NCI-H146 treated with DMSO at 0.1 percent for 48 hours (cell line): Measurements from ENCODE around the gene AUTS2.
A peak's percentile ranks its signal among the peaks of the same experiment; 100 is the strongest.

Experiments used
- DNase-seq: peaks from one replicate; lab custom pipeline; 2025; ENCODE audit not compliant: unreplicated experiment; lab: John Stamatoyannopoulos, UW

Gene AUTS2

DNA sequence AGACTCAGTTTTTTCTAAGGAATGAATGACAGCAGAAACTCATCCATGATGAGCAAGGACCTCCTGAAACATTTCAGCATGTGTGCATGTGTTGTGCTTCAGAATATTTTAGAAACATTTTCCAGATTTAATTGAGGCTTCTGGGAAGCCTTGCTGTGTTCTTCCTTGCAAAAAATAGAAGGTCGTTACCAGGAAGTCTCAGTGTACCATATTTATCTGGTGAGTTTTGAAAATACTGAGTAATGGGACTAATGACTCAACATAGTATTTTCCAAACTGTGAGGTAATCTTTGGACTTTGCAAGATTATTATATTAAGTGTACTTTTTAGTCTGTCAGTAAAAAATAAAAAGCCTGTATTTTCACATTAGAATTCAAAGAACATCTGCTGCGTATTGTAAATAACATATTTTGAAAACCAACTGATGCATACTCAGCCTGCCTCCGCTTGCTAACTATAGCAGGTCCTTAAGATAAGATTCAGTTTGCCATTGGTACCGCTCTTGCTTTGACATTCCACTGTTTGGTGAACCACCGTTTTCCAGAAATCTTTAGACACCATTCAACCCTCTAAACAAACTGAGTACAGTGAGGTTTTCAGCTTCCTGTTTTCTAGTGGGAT lies 794.1 kb downstream of the AUTS2 start:
- no peak for DNase-seq

DNA sequence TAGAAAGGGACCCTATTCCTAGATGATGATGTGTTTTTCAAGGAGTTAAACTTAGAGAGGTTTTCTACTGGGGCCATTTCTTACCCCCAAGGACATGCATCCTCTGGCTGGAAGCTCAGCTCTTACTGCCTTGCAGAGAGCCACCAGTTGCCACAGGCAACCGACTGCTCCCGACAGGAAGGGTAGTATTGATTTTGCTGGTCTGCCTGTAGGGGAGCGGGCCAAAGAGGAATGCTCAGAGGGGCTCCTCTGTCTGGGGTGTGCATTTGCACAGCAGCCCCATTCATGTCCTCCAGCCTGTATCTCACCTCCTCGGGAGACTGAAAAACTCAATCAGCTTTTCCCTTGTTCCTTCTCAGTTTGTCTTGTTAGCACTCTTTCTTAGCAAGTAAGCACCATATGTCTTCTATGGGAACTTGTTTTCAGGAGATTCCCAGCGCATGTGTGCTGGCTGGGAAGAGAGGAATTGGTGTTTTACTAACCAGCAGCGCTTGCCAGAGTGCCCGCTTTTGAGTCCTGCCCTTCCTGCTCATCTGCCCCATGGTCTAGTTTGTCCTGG lies 794.7 kb downstream of the AUTS2 start:
- peak; percentile 73 for DNase-seq

DNA sequence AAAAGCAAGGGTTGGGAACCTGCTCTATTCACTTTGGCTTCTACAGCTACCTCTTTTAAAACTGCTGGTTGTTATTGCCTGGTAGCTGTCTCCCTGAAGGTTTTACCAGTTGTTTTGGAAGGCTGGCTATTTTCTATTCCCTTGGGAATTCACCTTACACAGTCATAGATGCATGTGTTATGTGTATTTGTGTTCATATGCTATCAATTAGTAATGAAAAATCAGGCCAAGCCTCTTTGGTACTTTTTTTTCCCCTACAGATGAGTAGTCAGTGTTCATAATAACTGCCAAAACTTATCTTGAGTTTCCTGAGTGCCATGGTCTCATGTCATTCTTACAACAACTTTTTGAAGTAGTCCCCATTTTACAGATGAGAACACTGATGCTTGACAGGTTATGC lies 795.7 kb downstream of the AUTS2 start:
- no peak for DNase-seq

DNA sequence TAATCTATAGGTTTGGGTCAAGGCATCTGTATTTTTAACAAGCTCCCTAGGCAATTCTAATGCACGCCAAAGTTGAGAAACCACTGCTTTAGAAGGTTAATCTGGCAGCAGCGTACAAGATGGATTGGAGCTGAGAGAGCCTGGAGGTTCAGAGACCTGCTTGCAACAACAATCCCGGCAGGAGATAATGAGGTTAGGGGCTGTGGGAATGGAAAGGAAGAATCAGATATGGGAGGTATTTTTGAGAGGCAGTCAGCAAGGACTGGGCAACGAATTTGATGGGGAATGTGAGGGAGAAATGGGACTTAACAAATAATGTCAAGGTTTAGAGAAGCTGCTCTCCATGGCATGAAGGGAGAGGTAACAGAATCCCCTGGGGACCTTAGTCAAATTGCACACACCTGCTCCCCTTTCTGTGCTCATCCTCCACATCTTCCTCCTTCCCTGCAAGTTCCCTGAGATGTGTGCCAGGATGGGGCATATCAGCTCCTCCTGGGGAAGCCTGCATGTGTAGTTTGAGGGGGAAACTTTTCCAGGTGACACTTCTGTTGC lies 802.6 kb downstream of the AUTS2 start:
- no peak for DNase-seq

DNA sequence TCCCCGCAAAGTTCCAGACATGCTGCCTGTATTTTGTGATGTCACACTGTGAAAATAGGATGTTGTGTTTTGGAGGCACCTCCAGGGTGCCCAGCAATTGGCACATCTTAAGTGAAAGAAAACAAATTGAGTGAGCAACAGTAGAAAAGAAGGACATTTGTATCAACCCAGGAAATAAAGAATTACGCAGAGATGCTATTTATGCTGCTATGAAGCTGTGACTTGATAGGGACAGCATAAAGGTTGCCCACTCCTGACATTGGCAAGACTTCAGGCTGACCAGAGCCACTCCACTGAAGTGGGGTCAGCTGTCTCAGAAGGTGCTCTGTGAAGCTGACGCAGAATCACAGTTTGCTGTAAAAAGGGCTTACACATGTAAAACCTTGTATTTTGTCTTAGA lies 803.8 kb downstream of the AUTS2 start:
- no peak for DNase-seq

DNA sequence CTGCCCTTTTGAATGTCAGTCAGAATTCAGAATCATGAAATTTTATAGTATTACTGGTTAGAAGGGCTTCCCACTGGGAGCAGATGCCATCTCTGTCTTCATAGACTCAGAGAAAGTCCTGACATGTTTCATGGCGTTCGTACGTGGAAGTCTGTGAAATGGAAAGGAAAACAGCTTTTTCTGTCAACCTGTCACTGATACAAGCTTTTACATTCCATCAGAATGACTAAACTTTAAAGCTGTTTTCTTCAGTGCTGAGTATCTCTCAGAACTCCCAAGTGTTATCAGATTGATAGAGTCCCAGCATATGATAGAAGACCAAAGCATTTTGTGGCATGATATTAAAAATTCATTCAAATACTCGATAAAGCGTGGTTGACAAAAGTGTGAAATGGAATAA lies 807.0 kb downstream of the AUTS2 start:
- no peak for DNase-seq

DNA sequence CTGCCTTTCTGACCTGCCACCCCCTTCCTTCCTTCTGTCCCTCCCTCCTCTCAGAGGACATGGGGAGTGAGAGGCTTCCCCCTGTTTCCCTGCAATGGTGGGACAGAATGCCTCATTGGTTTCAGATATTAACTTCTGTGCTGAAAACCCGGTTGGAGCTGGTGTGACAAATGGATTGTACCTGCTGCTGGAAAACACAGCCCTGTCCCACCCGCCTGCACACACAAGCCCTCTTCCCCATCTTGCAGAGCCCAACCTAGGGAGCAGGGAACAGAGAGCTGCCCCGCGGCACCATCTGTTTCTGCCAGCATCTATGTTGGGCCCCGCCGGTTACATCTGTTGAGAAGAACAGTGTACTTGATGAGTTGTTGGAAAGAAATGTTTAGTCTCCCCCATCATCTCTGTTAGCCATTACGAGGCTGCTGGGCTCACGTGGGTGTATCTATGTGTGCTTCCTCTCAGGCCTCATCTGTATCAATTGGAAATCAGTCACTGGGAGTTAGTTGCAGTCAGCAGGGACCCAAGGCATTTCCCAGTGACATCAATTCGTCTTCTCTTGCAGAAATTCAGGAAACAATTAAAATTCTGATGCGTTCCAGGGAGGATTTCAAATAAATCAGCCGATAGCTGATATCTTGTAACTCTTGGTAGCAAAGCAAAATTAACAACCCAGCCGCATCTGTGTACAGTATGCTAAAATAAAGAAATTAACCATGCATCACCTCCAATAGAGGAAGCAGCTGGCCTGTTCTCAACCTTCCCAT lies 808.1 kb downstream of the AUTS2 start:
- no peak for DNase-seq

DNA sequence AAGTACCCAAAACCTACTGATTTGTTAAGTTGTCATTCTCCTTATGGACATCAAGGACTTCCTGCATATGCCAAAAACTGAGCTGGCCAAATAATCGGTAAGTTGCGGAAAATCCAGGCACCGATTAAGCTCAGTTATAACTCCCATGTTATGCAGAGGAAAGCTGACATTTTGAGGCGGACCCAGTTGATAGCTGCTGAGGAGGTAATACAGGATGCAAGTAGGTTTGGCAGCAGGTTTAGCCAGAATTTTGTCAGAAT lies 808.6 kb downstream of the AUTS2 start:
- DNase-seq, result no peak

DNA sequence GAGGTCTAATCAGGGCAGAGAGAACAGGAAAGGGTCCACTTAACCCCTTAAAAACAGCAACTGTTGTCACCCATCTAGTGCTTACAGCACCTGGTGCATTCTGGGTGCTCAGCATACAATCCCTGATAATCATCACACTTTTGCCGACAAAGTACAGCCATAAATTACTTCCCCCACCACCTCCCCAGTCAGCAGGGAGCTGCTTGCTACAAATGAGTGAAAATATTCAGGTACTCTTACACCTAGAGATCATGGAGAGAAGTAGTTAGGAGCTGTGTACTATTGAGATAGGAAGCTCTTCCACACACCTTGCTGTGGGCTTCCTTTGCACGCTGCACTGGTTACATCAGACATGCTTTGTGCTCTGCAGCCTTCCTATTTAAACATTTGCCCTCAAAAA lies 810.2 kb downstream of the AUTS2 start:
- DNase-seq, result no peak

DNA sequence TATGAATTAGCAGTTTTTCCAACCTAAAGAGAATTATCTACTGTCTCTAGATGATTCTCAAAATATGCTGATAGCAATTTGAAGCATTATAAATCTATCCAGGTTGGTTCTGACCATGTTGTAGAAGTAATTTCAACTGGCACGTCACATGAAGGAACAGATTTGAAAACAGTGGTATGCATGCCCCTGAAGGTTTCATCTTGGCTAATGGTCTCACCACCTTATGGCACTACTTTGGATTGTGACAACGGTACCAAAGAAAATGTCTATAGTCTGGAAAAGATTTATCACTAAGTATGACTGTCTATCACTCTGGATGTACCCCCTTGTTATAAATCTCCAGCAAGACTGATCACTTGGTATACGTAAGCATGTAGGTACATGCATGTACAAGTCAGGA lies 810.6 kb downstream of the AUTS2 start:
- no peak for DNase-seq

DNA sequence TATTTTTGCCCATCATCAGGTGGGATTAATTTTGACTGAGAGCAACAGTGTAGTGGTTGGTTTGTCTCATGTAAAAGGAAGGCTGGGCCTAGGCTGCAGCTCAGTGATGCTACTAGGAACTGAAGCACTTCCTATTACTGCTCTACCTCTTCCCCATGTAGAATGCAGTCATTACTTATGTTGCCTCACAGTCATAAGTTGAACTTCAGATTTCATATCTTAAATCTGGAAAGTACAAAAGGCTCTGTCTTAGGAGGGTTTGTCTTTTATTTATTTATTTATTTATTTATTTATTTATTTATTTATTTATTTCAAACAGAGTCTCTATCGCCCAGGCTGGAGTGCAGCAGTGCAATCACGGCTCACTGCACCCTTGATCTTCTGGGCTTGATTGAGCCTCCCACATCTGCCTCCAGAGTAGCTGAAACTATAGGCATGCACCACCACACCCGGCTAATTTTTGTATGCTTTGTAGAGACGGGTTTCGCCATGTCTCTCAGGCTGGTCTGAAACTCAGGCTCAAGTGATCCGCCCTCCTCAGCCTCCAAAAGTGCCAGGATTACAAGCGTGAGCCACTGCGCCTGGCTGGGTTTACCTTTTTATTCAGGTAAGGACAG lies 812.0 kb downstream of the AUTS2 start:
- no peak for DNase-seq

DNA sequence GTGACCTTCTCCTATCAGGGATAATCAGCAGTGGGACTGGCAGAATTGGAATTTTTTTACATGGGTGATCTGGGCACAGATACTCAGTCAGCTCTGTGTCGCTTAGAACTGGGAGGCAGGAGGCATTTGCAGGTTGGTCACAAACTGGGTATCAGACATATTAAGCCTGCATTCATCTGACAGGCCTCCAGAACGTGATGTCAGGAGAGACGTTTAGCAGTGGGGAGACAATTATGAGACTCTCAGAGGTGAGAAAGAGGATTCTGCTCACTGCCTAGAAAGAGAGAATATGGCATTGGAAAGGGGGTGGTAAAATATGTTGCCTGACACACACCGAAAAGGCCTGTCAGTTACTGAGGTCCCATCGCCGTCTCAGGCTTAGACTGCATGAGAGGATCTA lies 816.1 kb downstream of the AUTS2 start:
- DNase-seq, result no peak

DNA sequence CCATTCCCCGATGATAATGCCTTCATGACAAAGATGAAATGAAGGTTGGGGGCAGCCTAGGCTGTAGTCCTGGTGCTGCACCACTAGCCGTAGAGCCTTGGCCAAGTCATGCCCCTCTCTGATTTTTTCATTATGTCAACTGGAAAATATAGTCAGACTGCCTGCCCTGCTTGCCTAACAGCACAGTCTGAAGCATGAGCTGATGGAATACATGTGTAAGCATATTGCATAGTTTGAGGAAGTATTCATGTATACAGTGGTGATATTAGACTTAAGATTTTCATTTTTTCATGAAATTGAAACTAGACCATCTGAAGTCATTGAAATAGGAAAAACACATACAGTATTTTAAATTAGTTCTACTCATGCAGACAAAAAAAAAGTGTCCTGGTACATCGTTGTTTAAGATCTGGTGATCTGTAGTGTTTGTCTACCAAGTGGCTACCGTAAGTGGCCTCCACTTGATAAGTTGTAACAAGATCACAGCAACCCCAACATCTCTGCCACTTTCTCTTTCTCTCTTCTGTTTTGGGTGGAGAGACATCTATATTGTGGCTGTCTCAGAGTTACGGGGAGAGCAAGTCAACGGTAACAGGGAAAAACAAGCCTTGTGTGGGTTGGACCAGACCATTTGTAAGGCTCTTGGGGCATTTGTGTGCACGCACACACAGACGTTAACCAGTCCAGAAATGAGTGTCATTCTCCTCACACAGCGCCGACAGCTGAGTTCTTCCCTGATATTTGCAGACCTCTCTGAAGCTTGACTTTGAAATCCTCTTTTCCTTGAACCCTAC lies 817.1 kb downstream of the AUTS2 start:
- DNase-seq, result no peak

DNA sequence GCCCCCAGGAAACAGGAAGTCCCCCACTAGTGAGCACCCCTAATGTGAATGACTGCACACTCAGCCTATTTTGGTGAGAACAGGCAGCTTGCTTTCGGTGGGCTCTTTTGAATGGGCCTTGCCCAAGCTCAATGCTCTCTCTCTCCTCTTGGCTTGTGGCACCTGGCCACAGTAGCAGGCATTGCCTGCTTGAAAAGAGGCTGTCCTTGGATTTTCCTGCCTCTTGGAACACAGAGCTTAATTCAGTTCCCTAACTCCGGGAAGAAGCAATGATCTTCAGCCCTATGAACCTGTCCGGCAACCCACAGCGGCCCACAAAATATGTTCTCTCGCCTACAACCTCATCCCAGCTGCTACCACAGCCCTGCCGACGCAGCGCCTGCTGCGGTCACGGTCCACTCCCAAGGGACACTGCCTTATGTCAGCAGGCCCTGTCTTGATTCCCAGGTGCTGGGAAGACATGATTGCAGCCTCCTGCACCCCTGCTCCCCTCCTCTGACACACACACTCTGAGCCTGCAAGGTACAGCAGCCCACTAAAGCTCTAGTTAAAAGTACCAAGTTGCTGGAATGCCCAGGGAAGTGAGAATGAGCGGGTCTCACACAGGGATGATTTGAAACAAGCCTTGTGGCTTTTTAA lies 818.2 kb downstream of the AUTS2 start:
- DNase-seq, result no peak

DNA sequence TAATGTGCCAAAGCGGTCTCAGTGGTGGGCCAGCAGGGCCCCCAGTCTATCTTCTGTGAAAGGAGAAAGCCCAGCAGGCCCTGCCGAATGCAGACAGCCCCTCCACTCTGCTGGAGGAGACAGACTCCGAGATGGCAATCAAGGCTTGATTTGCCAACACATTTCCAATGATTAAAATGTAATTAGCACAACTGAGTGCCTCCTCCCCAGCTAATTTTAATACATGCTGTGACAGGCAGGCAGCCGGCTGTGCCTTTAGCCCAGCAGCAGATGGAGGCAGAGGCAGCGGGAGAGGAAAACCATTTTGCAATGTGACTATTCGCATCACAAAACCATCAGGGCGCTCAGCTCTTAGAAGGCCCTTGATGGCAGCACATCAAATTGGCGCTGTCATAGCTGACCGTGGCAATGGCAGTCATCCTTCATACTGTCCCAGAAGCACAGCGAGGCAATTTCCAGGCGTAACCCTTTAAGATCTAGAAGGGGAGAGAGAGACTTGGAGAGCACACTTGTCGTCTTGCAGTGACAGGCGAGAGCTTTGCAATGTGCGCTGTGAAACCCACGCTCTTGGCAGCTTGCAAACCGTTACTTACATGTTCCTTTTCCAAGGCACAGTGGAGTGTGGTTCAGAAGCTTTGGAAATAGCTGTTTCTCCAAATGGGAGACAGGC lies 818.8 kb downstream of the AUTS2 start:
- no peak for DNase-seq

DNA sequence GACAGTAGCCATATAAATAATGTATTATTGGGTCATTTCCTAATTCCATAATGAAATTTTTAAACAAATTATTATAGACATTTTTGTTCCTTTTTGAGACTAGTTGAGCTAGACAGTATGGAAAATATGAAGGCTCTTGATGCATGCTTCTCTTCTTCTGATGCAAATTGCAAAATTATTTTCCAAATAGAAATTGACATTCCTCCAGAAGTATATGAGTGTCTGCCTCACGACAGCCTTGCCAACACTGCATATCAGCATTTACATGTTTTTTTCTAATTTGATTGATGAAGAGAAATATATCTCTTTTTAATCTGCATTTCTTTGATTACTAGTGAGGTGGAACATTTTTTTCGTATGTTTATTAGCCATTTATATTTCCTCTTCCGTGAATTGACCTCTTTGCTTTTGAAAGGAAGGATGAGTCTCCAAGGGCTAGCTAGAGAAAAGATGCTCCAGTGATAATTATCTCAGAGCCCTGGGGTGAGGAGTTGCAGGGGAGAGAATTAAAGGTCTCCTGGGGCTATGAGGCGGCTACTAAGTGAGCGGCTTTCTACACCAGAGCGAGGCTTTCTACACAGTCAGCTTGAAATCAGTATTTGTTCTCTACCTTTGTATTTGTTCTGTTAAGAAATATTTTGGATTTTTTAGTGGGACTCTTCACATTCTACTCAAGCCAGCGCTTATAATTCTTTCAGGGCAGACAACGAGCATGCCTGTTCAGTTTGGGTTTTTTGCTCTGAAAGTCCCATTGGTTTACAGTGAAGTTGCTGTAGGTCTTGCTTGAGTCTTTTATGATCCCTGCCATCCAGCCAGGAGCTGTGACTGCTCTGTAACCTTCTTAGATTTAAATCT lies 821.5 kb downstream of the AUTS2 start:
- peak; percentile 72 for DNase-seq

DNA sequence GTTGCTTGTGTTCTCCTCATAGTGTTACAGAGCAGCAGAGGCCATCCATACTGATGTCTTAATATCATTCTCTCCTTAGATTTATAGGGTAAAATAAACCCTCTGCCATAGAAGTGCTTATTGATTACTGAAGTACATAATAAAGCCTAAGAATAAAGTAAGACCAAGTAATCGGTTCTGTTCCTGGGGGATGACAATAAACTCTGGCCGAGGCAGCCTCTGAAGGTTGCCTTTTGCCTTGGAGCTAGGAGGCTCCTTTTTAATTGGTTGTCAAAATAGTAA lies 822.0 kb downstream of the AUTS2 start:
- DNase-seq, result no peak

DNA sequence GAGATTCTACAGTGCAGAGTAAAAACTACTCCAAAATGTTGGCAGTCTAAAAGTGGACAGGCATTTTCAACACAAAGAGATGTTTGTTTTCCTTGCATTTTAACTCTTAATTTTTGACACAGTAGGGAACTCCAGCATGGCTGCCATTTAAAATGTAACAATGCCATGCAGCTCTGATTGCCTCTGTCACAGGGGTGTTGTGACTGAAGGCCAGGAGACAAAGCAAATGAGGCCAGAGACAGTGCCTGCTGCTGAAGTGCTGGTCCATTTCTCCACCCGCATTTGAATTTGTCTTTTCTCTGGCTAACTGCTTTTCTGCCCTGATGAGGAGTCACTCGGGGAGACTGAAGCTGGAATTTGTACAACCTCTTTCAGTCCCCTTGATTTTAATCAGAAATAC lies 823.0 kb downstream of the AUTS2 start:
- DNase-seq, result peak; percentile 60

DNA sequence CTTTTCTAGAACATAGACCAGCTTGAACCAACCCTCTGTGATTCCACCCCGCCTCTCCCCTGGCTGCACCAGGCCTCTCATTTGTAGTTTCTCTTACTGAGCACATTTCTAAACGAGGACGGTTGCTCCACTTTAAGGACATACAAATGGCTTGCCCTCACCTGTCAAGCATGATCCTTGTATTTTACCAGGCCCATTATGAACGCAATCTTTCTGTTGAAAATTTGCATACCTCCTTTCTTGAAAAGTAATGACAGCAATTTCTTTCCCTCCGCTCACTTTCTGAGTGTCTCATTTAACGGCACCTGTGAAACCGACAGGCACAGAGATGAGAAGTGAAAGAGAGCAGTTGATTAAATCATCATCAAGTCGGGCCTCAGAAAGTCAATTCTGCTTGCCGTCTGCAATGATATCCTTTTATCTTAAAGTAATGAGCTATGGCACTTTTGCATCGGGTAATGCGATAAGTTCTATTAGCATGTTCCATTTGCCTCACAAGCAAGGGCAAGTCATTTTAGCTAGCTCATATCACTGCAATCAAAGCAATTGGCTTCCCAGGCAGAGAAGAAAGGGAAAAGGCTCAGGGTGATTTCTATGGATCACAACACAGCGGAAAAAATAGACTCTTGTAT lies 828.1 kb downstream of the AUTS2 start:
- DNase-seq, result no peak
